Activated CD8-positive, alpha-beta T cell treated with anti-CD3 and anti-CD28 coated beads for 36 hours (primary cell): ENCODE data around the gene AFMID. TPM values are rescaled to one million over a fixed set of nuclear protein-coding genes. Genes with fewer than 3 reads are reported as not detected.

ENCODE experiments used
- ATAC-seq: fragments of 200-7000 bp; cut with Tn5 transposase; one replicate; pipeline ENCODE4 v1.10.0; 2021; ENCODE audit warnings: mild to moderate bottlenecking, moderate library complexity
- CTCF ChIA-PET: fragments of 350-600 bp; sonication (Branson Sonifier 250); formaldehyde crosslinking; loops from one replicate; lab custom pipeline; 2021; ENCODE audit warnings: antibody characterized with exemption; lab: Charles Lee
- POLR2A ChIA-PET: fragments of 350-600 bp; sonication (Branson Sonifier 250); formaldehyde crosslinking; loops from one replicate; lab custom pipeline; 2021; ENCODE audit warnings: antibody characterized with exemption; lab: Charles Lee
- DNase-seq: peaks from one replicate; pipeline ENCODE4 v3.0.0-alpha.2; 2020
- H3K27ac Mint-ChIP-seq: one replicate; pipeline ENCODE4 v1.8.0; 2021; ENCODE audit warnings: mild to moderate bottlenecking, mixed read lengths
- H3K27me3 Mint-ChIP-seq: one replicate; pipeline ENCODE4 v1.8.0; 2021; ENCODE audit warnings: mixed read lengths
- H3K36me3 Mint-ChIP-seq: one replicate; pipeline ENCODE4 v1.8.0; 2021; ENCODE audit warnings: low read depth, mixed read lengths
- H3K4me1 Mint-ChIP-seq: one replicate; pipeline ENCODE4 v1.8.0; 2021; ENCODE audit warnings: low read depth, mixed read lengths
- H3K4me3 Mint-ChIP-seq: one replicate; pipeline ENCODE4 v1.8.0; 2021; ENCODE audit warnings: mild to moderate bottlenecking, moderate library complexity, mixed read lengths
- H3K9me3 Mint-ChIP-seq: one replicate; pipeline ENCODE4 v1.8.0; 2021; ENCODE audit warnings: mixed read lengths
- intact Hi-C: fragments of 100-400 bp; cut with micrococcal nuclease; formaldehyde crosslinking; loops from one replicate; pipeline ENCODE4 v1.10.0; 2022
- total RNA-seq, 2 experiments: library from RNA; stranded (reverse); gene quantifications; one replicate each; pipeline ENCODE4 v1.2.3, GENCODE V29; 2021
- TF ChIP-seq, protein P1 (sequence below): fragments of 200-600 bp; IDR thresholded peaks from one replicate; pipeline ENCODE4 v1.8.0; 2022; ENCODE audit warnings: antibody characterized with exemption, mild to moderate bottlenecking

The AFMID gene
- total RNA-seq, 2 experiments from 2014 or later: 20.8 to 27.9 TPM

DNA sequence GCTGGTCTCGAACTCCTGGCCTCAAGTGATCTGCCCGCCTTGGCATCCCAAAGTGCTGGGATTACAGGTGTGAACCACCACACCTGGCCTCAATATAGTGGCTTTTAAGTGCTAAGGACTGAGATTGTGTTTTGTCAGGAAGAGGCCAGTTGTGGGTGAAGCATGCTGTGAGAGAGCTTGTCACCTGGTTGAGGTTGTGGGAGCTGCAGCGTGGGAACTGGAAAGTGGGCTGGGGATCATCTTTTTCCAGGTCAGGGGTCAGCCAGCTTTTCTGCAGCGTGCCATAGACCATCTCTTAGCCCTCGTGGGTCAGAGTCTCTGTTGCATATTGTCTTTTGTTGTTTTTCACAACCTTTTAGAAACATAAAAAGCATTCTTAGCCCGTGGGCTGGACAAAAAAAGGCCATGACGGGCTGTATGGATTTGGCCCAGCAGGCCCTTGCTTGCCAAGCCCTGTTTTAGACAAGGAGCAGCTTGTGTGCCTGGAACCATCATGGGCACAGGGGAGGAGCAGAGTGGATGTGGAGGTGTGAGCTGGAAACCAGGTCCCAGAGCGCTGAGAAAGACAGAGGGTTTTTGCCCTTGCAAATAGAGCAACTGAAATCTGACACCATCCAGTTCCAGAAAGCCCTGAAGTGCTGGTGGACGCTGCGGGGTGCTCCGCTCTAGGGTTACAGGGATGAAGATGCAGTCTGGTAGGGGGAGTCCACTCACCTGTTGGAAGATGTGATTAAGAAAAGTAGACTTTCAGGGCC, 32.4 kb downstream of the AFMID start:
- TF ChIP-seq, protein P1, sequence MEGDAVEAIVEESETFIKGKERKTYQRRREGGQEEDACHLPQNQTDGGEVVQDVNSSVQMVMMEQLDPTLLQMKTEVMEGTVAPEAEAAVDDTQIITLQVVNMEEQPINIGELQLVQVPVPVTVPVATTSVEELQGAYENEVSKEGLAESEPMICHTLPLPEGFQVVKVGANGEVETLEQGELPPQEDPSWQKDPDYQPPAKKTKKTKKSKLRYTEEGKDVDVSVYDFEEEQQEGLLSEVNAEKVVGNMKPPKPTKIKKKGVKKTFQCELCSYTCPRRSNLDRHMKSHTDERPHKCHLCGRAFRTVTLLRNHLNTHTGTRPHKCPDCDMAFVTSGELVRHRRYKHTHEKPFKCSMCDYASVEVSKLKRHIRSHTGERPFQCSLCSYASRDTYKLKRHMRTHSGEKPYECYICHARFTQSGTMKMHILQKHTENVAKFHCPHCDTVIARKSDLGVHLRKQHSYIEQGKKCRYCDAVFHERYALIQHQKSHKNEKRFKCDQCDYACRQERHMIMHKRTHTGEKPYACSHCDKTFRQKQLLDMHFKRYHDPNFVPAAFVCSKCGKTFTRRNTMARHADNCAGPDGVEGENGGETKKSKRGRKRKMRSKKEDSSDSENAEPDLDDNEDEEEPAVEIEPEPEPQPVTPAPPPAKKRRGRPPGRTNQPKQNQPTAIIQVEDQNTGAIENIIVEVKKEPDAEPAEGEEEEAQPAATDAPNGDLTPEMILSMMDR: no peak
- ChIA-PET POLR2A (interaction anchor here (0.9 kb wide), 1 partner anchor 24 kb away, joined by 5 read pairs; no protein-coding TSS in a partner anchor), CTCF (no interaction called here)
- Mint-ChIP-seq H3K4me1 (peaks cover 4% of the 10 kb centered on the region), H3K27me3 (no peaks in the 10 kb centered on the region), H3K27ac (no peak overlapping the region), H3K4me3 (no peak overlapping the region), H3K9me3 (no peaks in the 10 kb centered on the region), H3K36me3 (peaks cover 54% of the 10 kb centered on the region)
- DNase-seq: no peak
- ATAC-seq: no peak
- intact Hi-C loops: no loop called here

GRCh38 chr17:78223061-78223460, 35.9 kb downstream of the AFMID start:
- intact Hi-C loops: no loop called here
- H3K9me3 Mint-ChIP-seq: no peaks in the 10 kb centered on the region
- ATAC-seq (no peak), DNase-seq (no peak)
- peaks cover 3% of the 10 kb centered on the region for H3K4me1 Mint-ChIP-seq
- ChIA-PET CTCF (interaction anchor here (1.1 to 1.8 kb wide), 2 partner anchors 26 to 138 kb away, joined by 4 read pairs; no protein-coding TSS in a partner anchor), POLR2A (interaction anchor here (1.6 kb wide), 1 partner anchor 54 kb away, joined by 4 read pairs; no protein-coding TSS in a partner anchor)
- H3K36me3 Mint-ChIP-seq: peaks cover 45% of the 10 kb centered on the region
- H3K4me3 Mint-ChIP-seq: no peak overlapping the region
- no peak overlapping the region for H3K27ac Mint-ChIP-seq
- TF ChIP-seq, protein P1: no peak
- H3K27me3 Mint-ChIP-seq: peaks cover 9% of the 10 kb centered on the region

DNA sequence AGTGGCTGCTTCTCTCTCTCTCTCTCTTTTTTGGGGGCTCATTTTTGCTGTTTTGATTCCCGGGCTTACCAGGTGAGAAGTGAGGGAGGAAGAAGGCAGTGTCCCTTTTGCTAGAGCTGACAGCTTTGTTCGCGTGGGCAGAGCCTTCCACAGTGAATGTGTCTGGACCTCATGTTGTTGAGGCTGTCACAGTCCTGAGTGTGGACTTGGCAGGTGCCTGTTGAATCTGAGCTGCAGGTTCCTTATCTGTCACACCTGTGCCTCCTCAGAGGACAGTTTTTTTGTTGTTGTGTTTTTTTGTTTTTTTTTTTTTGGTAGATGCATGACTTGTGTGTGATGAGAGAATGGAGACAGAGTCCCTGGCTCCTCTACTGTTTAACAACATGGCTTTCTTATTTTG, 36.6 kb downstream of the AFMID start:
- Mint-ChIP-seq H3K4me1 (peaks cover 3% of the 10 kb centered on the region), H3K27ac (no peak overlapping the region), H3K36me3 (peaks cover 42% of the 10 kb centered on the region), H3K9me3 (no peaks in the 10 kb centered on the region), H3K4me3 (no peak overlapping the region), H3K27me3 (peaks cover 10% of the 10 kb centered on the region)
- ChIA-PET CTCF (interaction anchor here (1.1 to 1.8 kb wide), 2 partner anchors 25 to 139 kb away, joined by 4 read pairs; no protein-coding TSS in a partner anchor), POLR2A (interaction anchor here (0.7 to 1.6 kb wide), 3 partner anchors 9 to 54 kb away, joined by 3 to 4 read pairs (median 3); no protein-coding TSS in a partner anchor)
- intact Hi-C loops: no loop called here
- ATAC-seq (no peak), DNase-seq (no peak)
- TF ChIP-seq, protein P1: no peak

- Mint-ChIP-seq H3K27ac (no peak overlapping the region), H3K9me3 (no peaks in the 10 kb centered on the region), H3K4me1 (peaks cover 3% of the 10 kb centered on the region), H3K27me3 (peaks cover 10% of the 10 kb centered on the region), H3K36me3 (peaks cover 35% of the 10 kb centered on the region), H3K4me3 (no peak overlapping the region)
- TF ChIP-seq, protein P1: no peak
- intact Hi-C loops: no loop called here
- no peak for ATAC-seq
- ChIA-PET POLR2A (interaction anchor here (0.7 to 1.2 kb wide), 2 partner anchors 10 to 43 kb away, joined by 3 read pairs; no protein-coding TSS in a partner anchor), CTCF (interaction anchor here (1.4 to 1.8 kb wide), 2 partner anchors 139 to 140 kb away, joined by 4 read pairs; no protein-coding TSS in a partner anchor)
- DNase-seq: no peak
Observed at GRCh38 chr17:78224231-78225087, 37.3 kb downstream of the AFMID start.
